Left ventricle myocardium inferior (tissue), 1 donor: ENCODE measurements around the gene SMU1. TPM values are rescaled to one million over a fixed set of nuclear protein-coding genes. Genes with fewer than 3 reads are reported as not detected.

Experiments
- DNase-seq: peaks from one replicate; pipeline ENCODE4 v3.0.0-alpha.2; 2020
- H3K27ac ChIP-seq: fragments of 200-600 bp; replicated peaks from 2 replicates; pipeline ENCODE4 v1.8.0; 2021
- H3K27me3 ChIP-seq: fragments of 200-600 bp; 2 replicates; pipeline ENCODE4 v1.8.0; 2021; ENCODE audit warnings: low read depth
- H3K36me3 ChIP-seq: fragments of 200-600 bp; 2 replicates; pipeline ENCODE4 v1.8.0; 2021
- H3K4me1 ChIP-seq: fragments of 200-600 bp; 2 replicates; pipeline ENCODE4 v1.8.0; 2021
- H3K4me3 ChIP-seq: fragments of 200-600 bp; 2 replicates; pipeline ENCODE4 v1.8.0; 2021; ENCODE audit warnings: mild to moderate bottlenecking, moderate library complexity
- H3K9me3 ChIP-seq: fragments of 200-600 bp; replicated peaks from 2 replicates; pipeline ENCODE4 v1.8.0; 2021
- CTCF ChIP-seq: fragments of 200-600 bp; IDR thresholded peaks from 2 replicates; pipeline ENCODE4 v1.8.0; 2021; ENCODE audit warnings: antibody characterized with exemption, mild to moderate bottlenecking, borderline replicate concordance
- intact Hi-C: fragments of 100-400 bp; cut with micrococcal nuclease; formaldehyde crosslinking; loops from one replicate; pipeline ENCODE4 v1.11.0; 2022
- total RNA-seq: library from RNA; stranded (reverse); fragmentation: NEBNext Ultra II Directional; extraction: Animal tissue kit (Norgen Biotek cat#: 25700); gene quantifications from one replicate; pipeline ENCODE4 v1.2.1, GENCODE V29; 2021
- donor health status: DM: no; HTN: yes; CAD: no; lungs with severe emphysema.

Gene SMU1
- total RNA-seq, 1 donor from 2014 or later, result 14.9 TPM

GRCh38 chr9:32991897-32992594 is 84.4 kb downstream of the SMU1 start:
- intact Hi-C loops, result no loop called here
- Histone ChIP-seq H3K27me3 (no peaks in the 10 kb centered on the region), H3K36me3 (peaks cover 57% of the 10 kb centered on the region), H3K9me3 (no peaks in the 10 kb centered on the region), H3K4me1 (peaks cover 22% of the 10 kb centered on the region), H3K4me3 (peak overlapping the region; percentile 15), H3K27ac (peak overlapping the region; percentile 29)
- no peak for TF ChIP-seq CTCF
- no peak for DNase-seq

Other genes starting within 250 kb of the SMU1 start
- gene APTX, start 75.0 kb downstream of the SMU1 start, total RNA-seq, result 13.6 TPM
- gene DNAJA1, start 51.4 kb downstream of the SMU1 start, total RNA-seq, result 88.0 TPM
- 37.1 TPM for gene B4GALT1, start 90.7 kb upstream of the SMU1 start, total RNA-seq
- gene SPINK4, start 163.5 kb upstream of the SMU1 start, total RNA-seq, result not detected
- 138 TPM for gene BAG1, start 188.0 kb upstream of the SMU1 start, total RNA-seq
- gene CHMP5, start 188.4 kb upstream of the SMU1 start, total RNA-seq, result 56.9 TPM
- gene NFX1, start 213.8 kb upstream of the SMU1 start, total RNA-seq, result 31.4 TPM